GM12878 (cell line): ENCODE data around the gene COPS3. TPM values are rescaled to one million over a fixed set of nuclear protein-coding genes. Genes with fewer than 3 reads are reported as not detected.

Source experiments
- ATAC-seq: fragments of 200-7000 bp; cut with Tn5 transposase; 3 replicates; pipeline ENCODE4 v1.9.1; 2020; ENCODE audit warnings: mild to moderate bottlenecking, moderate library complexity
- BruUV-seq: library from RNA; stranded (reverse); fragments of 400-500 nt; replicated peaks from 2 replicates; lab custom pipeline; 2021; lab: Mats Ljungman, UMichigan
- CTCF ChIA-PET: fragments of 300-600 bp; sonication (Branson Sonifier 250); formaldehyde crosslinking; extraction: SDS; loops from one replicate; lab custom pipeline; 2021; ENCODE audit warnings: inconsistent platforms; lab: Yijun Ruan, JAX
- POLR2A ChIA-PET: fragments of 350-600 bp; formaldehyde crosslinking; extraction: SDS; loops from one replicate; lab custom pipeline; 2021; ENCODE audit warnings: inconsistent platforms; lab: Charles Lee
- RAD21 ChIA-PET: fragments of 300-600 bp; sonication (Branson Sonifier 250); formaldehyde crosslinking; loops from one replicate; lab custom pipeline; 2023; ENCODE audit warnings: antibody characterized with exemption; ENCODE audit not compliant: unreplicated experiment; lab: Charles Lee
- SMC1A ChIA-PET: fragments of 300-600 bp; sonication (Branson Sonifier 250); formaldehyde crosslinking; loops from one replicate; lab custom pipeline; 2023; ENCODE audit not compliant: unreplicated experiment, uncharacterized antibody; lab: Charles Lee
- DNase-seq: peaks from one replicate; pipeline ENCODE4 v3.0.0-alpha.2; 2011; ENCODE audit warnings: low read depth, low spot score
- FAIRE-seq: peaks from 3 replicates; lab custom pipeline; 2011; peaks lifted over from hg19 to GRCh38; lab: Jason Lieb, UNC
- H2AFZ ChIP-seq: 2 replicates; pipeline ENCODE4 v1.6.0; 2011; ENCODE audit warnings: low read depth, low read length, control low read depth; ENCODE audit not compliant: control insufficient read depth
- H3K27ac ChIP-seq: 2 replicates; pipeline ENCODE4 v1.5.1; 2011; ENCODE audit warnings: control low read depth; ENCODE audit not compliant: control insufficient read depth, insufficient read depth
- H3K27me3 ChIP-seq, 2 experiments: replicated peaks in 1 of 2; 2 replicates each; pipeline versions ENCODE4 v1.6.0 to v1.6.1; 2011; ENCODE audit warnings: low read length in 1 of 2; ENCODE audit not compliant: control insufficient read depth in 2 of 2, insufficient read depth in 2 of 2
- H3K36me3 ChIP-seq, 2 experiments: 2 replicates each; pipeline ENCODE4 v1.5.1; 2011; ENCODE audit warnings: low read length in 1 of 2; ENCODE audit not compliant: control insufficient read depth in 2 of 2, insufficient read depth in 2 of 2
- H3K4me1 ChIP-seq: 2 replicates; pipeline ENCODE4 v1.6.1; 2011; ENCODE audit warnings: mild to moderate bottlenecking, low read length, moderate library complexity, mixed read lengths; ENCODE audit not compliant: control insufficient read depth, insufficient read depth
- H3K4me2 ChIP-seq: 2 replicates; pipeline ENCODE4 v1.6.0; 2011; ENCODE audit warnings: control low read depth; ENCODE audit not compliant: control insufficient read depth, insufficient read depth
- H3K4me3 ChIP-seq: fragments of 200-600 bp; sonication (generic); 2 replicates; pipeline ENCODE4 v1.5.1; 2016
- H3K79me2 ChIP-seq: 2 replicates; pipeline ENCODE4 v1.6.0; 2011; ENCODE audit warnings: low read length; ENCODE audit not compliant: control insufficient read depth, insufficient read depth
- H3K9ac ChIP-seq: 2 replicates; pipeline ENCODE4 v1.8.0; 2011; ENCODE audit warnings: low read length, control low read depth, mixed read lengths; ENCODE audit not compliant: control insufficient read depth, insufficient read depth
- H3K9me3 ChIP-seq: replicated peaks from 3 replicates; pipeline ENCODE4 v1.5.1; 2011; ENCODE audit warnings: mild to moderate bottlenecking, low read length; ENCODE audit not compliant: control insufficient read depth, insufficient read depth
- H4K20me1 ChIP-seq: 2 replicates; pipeline ENCODE4 v1.6.0; 2011; ENCODE audit not compliant: control insufficient read depth, insufficient read depth
- IKZF2 ChIP-seq, 2 experiments: fragments of 450-650 bp; IDR thresholded peaks; 2 replicates each; pipeline ENCODE4 v1.6.1; 2017; ENCODE audit warnings: mild to moderate bottlenecking in 2 of 2, moderate library complexity in 2 of 2
- KLF5 ChIP-seq: fragments of 450-650 bp; IDR thresholded peaks from 2 replicates; pipeline ENCODE4 v1.6.1; 2014; ENCODE audit warnings: mild to moderate bottlenecking; ENCODE audit not compliant: partially characterized antibody
- SMAD1 ChIP-seq: fragments of 450-650 bp; IDR thresholded peaks from 2 replicates; pipeline ENCODE4 v1.6.1; 2018; ENCODE audit warnings: mild to moderate bottlenecking, low read depth; ENCODE audit not compliant: partially characterized antibody
- SREBF2 ChIP-seq: IDR thresholded peaks from 2 replicates; pipeline ENCODE4 v1.6.1; 2012; ENCODE audit warnings: mild to moderate bottlenecking, low read length
- WGBS: methylation state at CpG from one replicate; pipeline ENCODE4 v1.1.6; 2016; ENCODE audit warnings: low lambda C conversion rate; ENCODE audit not compliant: insufficient replicate concordance, insufficient coverage; ENCODE audit errors: missing lambda C conversion rate; 5-methylcytosine and 5-hydroxymethylcytosine counted together
- in situ Hi-C: fragments of 300-500 bp; cut with MboI; formaldehyde crosslinking; loops from 9 replicates; pipeline ENCODE4 v1.14.3; 2018; ENCODE audit warnings: mixed read lengths
- intact Hi-C: fragments of 100-400 bp; cut with micrococcal nuclease; formaldehyde crosslinking; loops from one replicate; pipeline ENCODE4 v1.14.2; 2022; ENCODE audit not compliant: unreplicated experiment
- polyA plus RNA-seq, 11 experiments: library from polyadenylated mRNA; depleted of rRNA in 4 of 11; unstranded in 6 of 11; stranded (reverse) in 5 of 11; fragments of >200 nt; fragmentation: Nextera tagmentation in 4 of 11; fragmentation: Illumina TruSeq in 1 of 11; extraction: Ambion mirVana in 4 of 11; extraction: Trizol in 1 of 11; gene quantifications; 1 replicate in 1 of 11; 2 replicates in 10 of 11; pipeline versions ENCODE4 v1.2.1 to v1.2.3, GENCODE V29; 2011 to 2016; ENCODE audit warnings: inconsistent platforms in 2 of 11, missing spikeins in 2 of 11, low read depth in 1 of 11
- total RNA-seq, 4 experiments: library from RNA; depleted of rRNA in 3 of 4; stranded (reverse); fragments of >200 nt in 3 of 4; fragmentation: Illumina TruSeq in 1 of 4; extraction: Trizol in 1 of 4; gene quantifications; 2 replicates each; pipeline versions ENCODE4 v1.2.1 to v1.2.3, GENCODE V29; 2013 to 2021
- TF ChIP-seq, protein P1 (sequence below): fragments of 150-350 bp; IDR thresholded peaks from 2 replicates; pipeline ENCODE4 v1.6.1; 2014; ENCODE audit warnings: mild to moderate bottlenecking, low read depth, low read length

Gene COPS3
- total and polyA plus RNA-seq, 10 of the 15 experiments (the other 5 are each of a cell fraction or from before 2014, with no cell fraction given), result 99.7 to 187 (median 133) TPM

DNA sequence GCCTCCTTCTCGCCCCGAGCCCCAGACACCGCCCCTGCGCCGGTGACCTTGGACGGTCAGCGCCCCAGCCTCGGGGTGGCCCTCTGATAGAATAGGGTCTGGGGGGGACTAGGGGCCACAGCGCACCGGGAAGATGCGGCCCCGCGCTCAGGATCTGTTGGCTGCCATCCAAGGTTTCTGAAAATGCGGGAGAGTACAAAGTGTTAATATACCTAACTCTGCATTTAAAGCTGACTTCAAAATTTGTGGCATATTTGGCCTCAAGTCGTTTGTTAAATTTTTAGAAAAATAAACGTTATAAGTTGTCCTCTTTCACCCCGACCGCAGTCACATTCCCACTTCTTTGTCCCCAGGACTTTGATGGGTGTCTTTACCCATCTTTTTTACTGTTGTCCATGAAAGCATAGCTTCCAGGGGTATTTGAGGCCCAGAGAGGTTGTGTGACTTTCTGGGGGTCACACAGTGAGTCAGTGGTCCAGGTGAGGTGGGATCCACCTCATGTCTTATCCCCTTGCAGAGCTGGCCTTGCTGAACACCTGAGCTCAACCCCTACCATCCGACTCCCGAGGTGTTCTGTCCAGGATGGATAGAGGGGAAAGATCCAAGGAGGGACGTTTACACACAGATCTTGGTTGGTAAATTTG is 22.9 kb upstream of the COPS3 start:
- peak overlapping the region; percentile 35; the same call in 1 of the 2 replicates for H3K27ac ChIP-seq
- WGBS, result 28% methylated on average over 21 of the region's 21 CpGs
- ChIA-PET RAD21 (no interaction called here), POLR2A (interaction anchor here (0.7 to 0.9 kb wide), 3 partner anchors 20 to 26 kb away, joined by 3 to 5 read pairs (median 4); partner anchors contain the start of gene COPS3), CTCF (interaction anchor here (0.9 to 1.1 kb wide), 2 partner anchors 97 to 314 kb away, joined by 3 read pairs; no protein-coding TSS in a partner anchor), SMC1A (interaction anchor here (1.0 kb wide), 1 partner anchor 29 kb away, joined by 6 read pairs; no protein-coding TSS in a partner anchor)
- H3K4me1 ChIP-seq, result peaks cover 26% of the 10 kb centered on the region
- FAIRE-seq, result no peak
- intact Hi-C loops, result loop anchor here (2.0 to 10.0 kb wide), 2 partner anchors 65 to 99 kb away; partner anchors contain the start of gene PLD6
- no peaks in the 10 kb centered on the region for H3K27me3 ChIP-seq
- ATAC-seq, result no peak
- TSS peak; percentile 81 for BruUV-seq
- peak overlapping the region; percentile 57 for H3K9ac ChIP-seq
- peaks cover 4% of the 10 kb centered on the region for H3K79me2 ChIP-seq
- TF ChIP-seq, protein P1, sequence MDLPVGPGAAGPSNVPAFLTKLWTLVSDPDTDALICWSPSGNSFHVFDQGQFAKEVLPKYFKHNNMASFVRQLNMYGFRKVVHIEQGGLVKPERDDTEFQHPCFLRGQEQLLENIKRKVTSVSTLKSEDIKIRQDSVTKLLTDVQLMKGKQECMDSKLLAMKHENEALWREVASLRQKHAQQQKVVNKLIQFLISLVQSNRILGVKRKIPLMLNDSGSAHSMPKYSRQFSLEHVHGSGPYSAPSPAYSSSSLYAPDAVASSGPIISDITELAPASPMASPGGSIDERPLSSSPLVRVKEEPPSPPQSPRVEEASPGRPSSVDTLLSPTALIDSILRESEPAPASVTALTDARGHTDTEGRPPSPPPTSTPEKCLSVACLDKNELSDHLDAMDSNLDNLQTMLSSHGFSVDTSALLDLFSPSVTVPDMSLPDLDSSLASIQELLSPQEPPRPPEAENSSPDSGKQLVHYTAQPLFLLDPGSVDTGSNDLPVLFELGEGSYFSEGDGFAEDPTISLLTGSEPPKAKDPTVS, result no peak
- no peak for TF ChIP-seq SMAD1
- TF ChIP-seq SREBF2, result no peak
- no peak for TF ChIP-seq IKZF2 (IDR thresholded peaks at IDR 0.05)
- no peak for TF ChIP-seq KLF5
- H3K4me2 ChIP-seq, result peak overlapping the region; percentile 60
- H4K20me1 ChIP-seq, result no peaks in the 10 kb centered on the region
- DNase-seq, result no peak
- H3K9me3 ChIP-seq, result no peaks in the 10 kb centered on the region
- H3K4me3 ChIP-seq, result peak overlapping the region; percentile 94
- no peaks in the 10 kb centered on the region for H3K36me3 ChIP-seq
- peak overlapping the region; percentile 58 for H2AFZ ChIP-seq
- in situ Hi-C loops, result no loop called here
